ENCODE data around the gene NMT2. TPM values are rescaled to one million over a fixed set of nuclear protein-coding genes. Genes with fewer than 3 reads are reported as not detected.

The NMT2 gene
- total and polyA plus RNA-seq, 5 donors from 2014 or later, result 37.1 to 50.3 (median 45.7) TPM

DNA sequence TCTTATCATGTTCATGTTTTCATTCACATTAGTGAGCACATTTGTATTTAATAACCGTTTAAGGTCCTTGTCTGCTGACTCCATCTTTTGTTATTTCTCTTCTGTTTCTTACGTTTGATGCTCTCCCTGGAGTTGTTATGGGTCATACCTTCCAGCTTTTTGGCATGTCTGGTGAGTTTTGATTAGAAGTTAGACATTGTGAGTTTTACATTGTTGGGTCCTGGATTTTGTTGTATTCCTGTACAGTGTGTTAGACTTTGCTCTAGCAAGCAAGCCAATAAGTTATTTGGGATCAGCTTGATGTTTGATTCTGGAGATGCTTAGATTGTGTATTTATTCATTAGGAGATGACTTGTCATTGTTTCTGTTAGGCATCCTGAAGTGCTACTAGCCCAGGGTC is 107.9 kb downstream of the NMT2 start:
- H3K27me3 Mint-ChIP-seq, result peaks cover 19% of the 10 kb centered on the region
- no peak for DNase-seq
- ATAC-seq (ENCODE audit: low read depth in 2 of 2), result no peak
- no peak overlapping the region for H3K27ac Mint-ChIP-seq
- H3K36me3 ChIP-seq (ENCODE audit: control insufficient read depth, insufficient read depth, low read length), result no peaks in the 10 kb centered on the region
- peaks cover 2 to 15% (median 5%) of the 10 kb centered on the region in 7 donors for H3K9me3 Mint-ChIP-seq
- no peak overlapping the region for H3K27ac ChIP-seq (ENCODE audit: insufficient read depth, low read length, poor library complexity, severe bottlenecking)
- H3K4me3 Mint-ChIP-seq, result no peak overlapping the region
- H3K4me3 ChIP-seq (ENCODE audit: low read depth, low read length), result no peak overlapping the region
- no peaks in the 10 kb centered on the region for H3K36me3 Mint-ChIP-seq
- H3K4me1 Mint-ChIP-seq, result no peaks in the 10 kb centered on the region
- no peaks in the 10 kb centered on the region for H3K4me1 ChIP-seq (ENCODE audit: control insufficient read depth, insufficient read depth, low read length, poor library complexity, severe bottlenecking)
- peaks cover 2% of the 10 kb centered on the region for H3K27me3 ChIP-seq (ENCODE audit: control insufficient read depth, insufficient read depth, low read length)
- peaks cover 14 to 17% of the 10 kb centered on the region in 2 experiments for H3K9me3 ChIP-seq (ENCODE audit: control insufficient read depth in 2 of 2, low read length in 2 of 2)

DNA sequence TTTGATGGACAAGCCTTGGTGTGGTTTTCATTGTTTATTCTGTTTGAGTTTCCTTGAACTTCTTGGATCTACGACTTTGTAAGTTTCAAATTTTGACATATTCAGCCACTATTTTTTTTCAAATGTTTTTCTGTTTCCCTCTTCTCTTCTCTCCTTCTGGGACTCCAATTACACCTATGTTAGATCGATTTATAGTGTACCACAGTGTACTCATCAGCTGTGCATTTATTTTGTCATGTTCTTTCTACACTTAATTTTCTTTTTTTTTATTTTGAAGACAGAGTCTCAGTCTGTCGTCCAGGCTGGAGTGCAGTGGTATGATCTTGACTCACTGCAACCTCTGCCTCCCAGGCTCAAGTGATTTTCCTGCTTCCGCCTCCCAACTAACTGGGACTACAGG is 108.6 kb downstream of the NMT2 start:
- Histone ChIP-seq H3K9me3 (ENCODE audit: control insufficient read depth in 2 of 2, low read length in 2 of 2) (peaks cover 14 to 17% of the 10 kb centered on the region in 2 experiments), H3K27ac (ENCODE audit: insufficient read depth, low read length, poor library complexity, severe bottlenecking) (no peak overlapping the region), H3K27me3 (ENCODE audit: control insufficient read depth, insufficient read depth, low read length) (peaks cover 2% of the 10 kb centered on the region), H3K4me3 (ENCODE audit: low read depth, low read length) (no peak overlapping the region), H3K4me1 (ENCODE audit: control insufficient read depth, insufficient read depth, low read length, poor library complexity, severe bottlenecking) (no peaks in the 10 kb centered on the region), H3K36me3 (ENCODE audit: control insufficient read depth, insufficient read depth, low read length) (no peaks in the 10 kb centered on the region)
- H3K27me3 Mint-ChIP-seq, result peaks cover 16% of the 10 kb centered on the region
- H3K27ac Mint-ChIP-seq, result no peak overlapping the region
- H3K9me3 Mint-ChIP-seq, result peaks cover 0 to 15% (median 5%) of the 10 kb centered on the region in 7 donors
- H3K4me3 Mint-ChIP-seq, result no peak overlapping the region
- ATAC-seq (ENCODE audit: low read depth in 2 of 2), result no peak
- H3K4me1 Mint-ChIP-seq, result no peaks in the 10 kb centered on the region
- H3K36me3 Mint-ChIP-seq, result no peaks in the 10 kb centered on the region
- DNase-seq, result no peak

DNA sequence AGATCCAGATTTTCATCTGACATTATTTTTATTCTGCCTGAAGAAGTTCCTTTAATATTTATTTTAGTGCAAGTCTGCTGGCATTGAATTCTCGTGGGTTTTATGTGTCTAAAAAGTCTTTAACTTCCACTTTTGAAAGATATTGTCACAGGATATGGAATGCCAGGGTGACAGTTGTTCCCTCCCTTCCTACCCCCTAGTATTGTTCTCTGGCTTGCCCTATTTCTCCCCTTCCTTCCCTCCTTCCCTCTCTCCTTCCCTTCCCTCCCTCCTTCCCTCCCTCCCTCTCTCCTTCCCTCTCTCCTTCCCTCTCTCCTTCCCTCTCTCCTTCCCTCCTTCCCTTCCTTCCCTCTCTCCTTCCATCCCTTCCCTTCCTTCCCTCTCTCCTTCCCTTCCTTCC is 109.8 kb downstream of the NMT2 start:
- Histone ChIP-seq H3K36me3 (ENCODE audit: control insufficient read depth, insufficient read depth, low read length) (no peaks in the 10 kb centered on the region), H3K9me3 (ENCODE audit: control insufficient read depth in 2 of 2, low read length in 2 of 2) (peaks cover 14 to 17% of the 10 kb centered on the region in 2 experiments), H3K27me3 (ENCODE audit: control insufficient read depth, insufficient read depth, low read length) (peaks cover 2% of the 10 kb centered on the region), H3K4me1 (ENCODE audit: control insufficient read depth, insufficient read depth, low read length, poor library complexity, severe bottlenecking) (no peaks in the 10 kb centered on the region), H3K27ac (ENCODE audit: insufficient read depth, low read length, poor library complexity, severe bottlenecking) (no peak overlapping the region), H3K4me3 (ENCODE audit: low read depth, low read length) (no peak overlapping the region)
- H3K27me3 Mint-ChIP-seq, result peaks cover 25% of the 10 kb centered on the region
- no peak for DNase-seq
- peaks cover 0 to 15% (median 5%) of the 10 kb centered on the region in 7 donors for H3K9me3 Mint-ChIP-seq
- ATAC-seq (ENCODE audit: low read depth in 2 of 2), result no peak
- no peak overlapping the region for H3K27ac Mint-ChIP-seq
- no peaks in the 10 kb centered on the region for H3K4me1 Mint-ChIP-seq
- H3K4me3 Mint-ChIP-seq, result no peak overlapping the region
- no peaks in the 10 kb centered on the region for H3K36me3 Mint-ChIP-seq

Other genes starting within 250 kb of the NMT2 start
- gene DCLRE1C, start 214.6 kb downstream of the NMT2 start, total RNA-seq, result 24.6 TPM
- 10 to 100 TPM; 18.5 to 30.5 (median 23.1) TPM for gene DCLRE1C, start 214.6 kb downstream of the NMT2 start, polyA plus RNA-seq
- not detected for gene MEIG1, start 209.3 kb downstream of the NMT2 start, total RNA-seq
- gene MEIG1, start 209.3 kb downstream of the NMT2 start, polyA plus RNA-seq, result 1 to 10 TPM in 3 of 4 donors, under 1 TPM in 1; 0.83 to 1.7 (median 1.5) TPM
- not detected for gene OLAH, start 124.8 kb downstream of the NMT2 start, total RNA-seq
- not detected for gene OLAH, start 124.8 kb downstream of the NMT2 start, polyA plus RNA-seq
- gene ACBD7, start 79.9 kb downstream of the NMT2 start, total RNA-seq, result 0.39 TPM
- under 1 TPM in 2 of 4 donors, not detected in 2; 0.25 to 0.49 TPM for gene ACBD7, start 79.9 kb downstream of the NMT2 start, polyA plus RNA-seq
- 9.3 TPM for gene RPP38, start 71.3 kb downstream of the NMT2 start, total RNA-seq
- gene RPP38, start 71.3 kb downstream of the NMT2 start, polyA plus RNA-seq, result 10 to 100 TPM; 19.6 to 38.7 (median 28.9) TPM
- gene FAM171A1, start 202.6 kb upstream of the NMT2 start, total RNA-seq, result 2.4 TPM
- gene FAM171A1, start 202.6 kb upstream of the NMT2 start, polyA plus RNA-seq, result 1 to 10 TPM; 3.5 to 4.8 (median 4.6) TPM

Measured in CD4-positive, CD25-positive, alpha-beta regulatory T cell (primary cell).